DND-41 (cell line): ENCODE measurements around the gene RMI2.

Experiments used
- CTCF ChIP-seq: IDR thresholded peaks from 2 replicates; pipeline ENCODE4 v1.5.1; 2012; ENCODE audit warnings: borderline replicate concordance, low read length, moderate library complexity, mild to moderate bottlenecking; ENCODE audit not compliant: poor library complexity, severe bottlenecking; ENCODE audit errors: extremely low read depth
- EZH2 ChIP-seq: IDR thresholded peaks from 3 replicates; pipeline ENCODE4 v1.6.1; 2012; ENCODE audit warnings: borderline replicate concordance, low read depth, mild to moderate bottlenecking, moderate library complexity, low read length, inconsistent platforms; ENCODE audit not compliant: severe bottlenecking

DNA sequence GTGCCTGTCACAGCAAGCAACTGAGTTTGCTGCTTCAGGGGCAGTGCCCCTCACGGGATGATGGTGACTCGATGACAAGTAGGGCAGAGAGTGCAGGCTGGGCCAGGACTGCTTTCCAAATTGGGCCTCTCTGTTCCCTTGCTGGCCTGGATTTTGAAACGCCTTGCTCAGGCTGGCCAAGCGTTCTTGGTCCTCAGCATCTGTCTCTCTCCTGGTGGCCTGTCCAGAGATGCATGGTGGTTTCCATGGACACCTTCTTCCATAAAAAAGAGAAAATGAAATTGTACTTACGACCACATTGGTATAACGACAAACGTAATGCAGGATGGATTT, 44.7 kb upstream of the RMI2 start:
- TF ChIP-seq CTCF (no peak), EZH2 (no peak)
